ENCODE measurements around the gene RAB11FIP3.
A peak's percentile ranks its signal among the peaks of the same experiment; 100 is the strongest.

RAB11FIP3 gene

GRCh38 chr16:539901-540530 lies 114.6 kb downstream of the RAB11FIP3 start:
- no peak for TF ChIP-seq CTCF (conservative IDR thresholded peaks at IDR 0.05)
- H3K27ac ChIP-seq: no peak overlapping the region

DNA sequence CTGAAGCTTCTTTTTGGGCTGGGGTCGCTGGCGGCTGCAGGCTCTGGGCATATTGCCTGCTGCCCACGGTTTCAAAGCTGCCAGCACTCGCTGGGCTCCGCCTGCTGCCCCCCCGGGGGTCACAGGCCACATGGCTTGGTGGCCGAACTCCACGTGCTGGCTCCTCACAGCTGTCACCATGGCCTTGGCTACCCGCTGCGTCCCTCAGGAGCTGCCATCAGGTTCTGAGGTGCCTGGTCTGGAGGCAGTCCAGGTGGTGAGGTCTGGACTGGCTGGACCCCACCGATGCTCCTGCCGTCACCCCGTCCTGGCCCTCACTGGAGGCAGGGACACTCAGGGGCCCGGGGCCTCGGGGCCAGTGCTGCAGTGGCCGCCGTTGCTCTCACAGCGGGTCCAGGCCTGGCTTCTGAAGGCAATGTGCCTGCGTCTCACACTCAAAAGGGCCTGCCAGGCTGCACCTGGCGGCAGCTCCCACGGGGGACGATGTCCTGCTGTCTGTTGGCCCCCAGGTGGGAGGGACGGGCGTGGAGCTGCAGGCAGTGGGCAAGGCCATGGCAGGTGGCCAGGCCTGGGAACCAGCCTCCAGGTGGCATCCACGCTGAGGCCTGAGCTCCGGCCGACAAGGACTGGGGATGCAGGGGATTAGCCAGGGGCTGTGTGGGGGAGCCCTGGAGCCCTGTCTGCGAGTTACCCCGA lies 115.3 kb downstream of the RAB11FIP3 start:
- no peak overlapping the region for H3K27ac ChIP-seq
- no peak for TF ChIP-seq CTCF (conservative IDR thresholded peaks at IDR 0.05)

DNA sequence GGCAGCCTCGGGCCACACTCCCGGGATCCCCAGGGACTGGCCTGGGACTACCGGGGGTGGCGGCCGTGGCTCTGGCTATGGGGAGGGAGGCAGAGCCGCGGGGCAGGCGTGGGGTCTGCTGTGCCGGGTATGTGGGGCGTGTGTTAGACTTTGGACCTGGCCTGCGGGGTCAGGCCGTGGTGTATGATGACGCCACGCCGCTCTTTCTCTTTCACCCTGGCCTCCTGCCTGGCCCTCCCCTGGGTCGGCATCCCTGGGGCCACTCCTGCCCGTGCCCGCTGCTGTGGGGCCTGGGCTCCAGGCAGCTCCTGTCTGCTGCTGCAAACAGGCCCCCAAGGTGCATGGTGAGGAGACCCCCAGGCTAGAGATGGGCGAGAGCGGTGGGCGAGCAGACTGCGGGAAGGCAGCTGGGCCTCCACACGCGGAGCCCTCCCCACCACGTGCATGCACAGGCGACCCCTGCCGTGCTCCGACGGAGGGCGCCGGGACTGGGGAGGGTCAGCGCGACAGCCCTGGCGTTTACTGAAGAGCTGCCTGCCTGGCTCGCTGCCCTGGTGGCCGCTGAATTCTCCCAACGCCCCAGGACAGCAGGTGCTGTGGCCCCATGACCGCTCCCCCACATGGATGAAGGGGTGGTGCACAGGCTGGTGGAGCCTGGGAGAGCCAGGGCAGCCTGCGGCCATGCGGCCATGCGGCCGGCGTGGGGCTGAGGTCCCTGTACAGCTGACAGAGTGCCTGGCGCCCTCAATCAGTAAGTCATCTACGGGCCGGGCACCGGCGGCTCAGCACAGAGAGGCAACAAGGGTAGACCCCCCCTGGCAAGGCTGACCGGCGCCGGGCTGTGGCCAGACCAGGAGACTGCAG lies 118.1 kb downstream of the RAB11FIP3 start:
- TF ChIP-seq CTCF (conservative IDR thresholded peaks at IDR 0.05): no peak
- no peak overlapping the region for H3K27ac ChIP-seq

- no peak for TF ChIP-seq CTCF (conservative IDR thresholded peaks at IDR 0.05)
- H3K27ac ChIP-seq: no peak overlapping the region
These were observed 119.1 kb downstream of the RAB11FIP3 start for GRCh38 chr16:544517-544916.

GRCh38 chr16:546909-547770 lies 121.7 kb downstream of the RAB11FIP3 start:
- peak; percentile 84 for TF ChIP-seq CTCF (conservative IDR thresholded peaks at IDR 0.05)
- no peak overlapping the region for H3K27ac ChIP-seq

DNA sequence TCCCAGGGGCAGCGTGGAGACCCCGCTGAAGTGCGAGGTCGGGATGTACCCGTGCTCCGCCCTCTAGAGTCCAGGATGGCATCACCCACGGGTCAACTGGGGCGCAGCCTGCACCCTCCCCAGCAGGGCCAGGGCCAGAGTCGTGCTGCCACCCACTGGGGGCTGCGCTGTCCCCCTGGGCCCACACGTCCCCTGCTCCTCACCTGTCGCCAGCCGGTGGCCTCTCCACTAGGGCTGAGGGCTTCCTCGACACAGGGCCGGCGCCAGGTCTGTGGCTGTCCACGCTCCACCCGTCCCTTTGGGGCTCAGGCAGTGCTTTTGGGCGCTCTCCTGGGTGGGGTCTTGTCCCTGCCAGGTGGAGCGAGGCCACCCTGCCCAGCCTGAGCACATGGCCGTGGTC lies 123.1 kb downstream of the RAB11FIP3 start:
- no peak overlapping the region for H3K27ac ChIP-seq

More for the DNA sequence above, 123.1 kb downstream of the RAB11FIP3 start:
- TF ChIP-seq CTCF (conservative IDR thresholded peaks at IDR 0.05): no peak

Data from VCaP (cell line).